Smooth muscle cell (in vitro differentiated cells): Measurements from ENCODE around the gene MT2A. TPM values are rescaled to one million over a fixed set of nuclear protein-coding genes. Genes with fewer than 3 reads are reported as not detected.
"Not testable (repeated sequence)": the region's sequence is repeated elsewhere in the genome, so short reads cannot be mapped to it uniquely, and the experiment has no call there.

Experiments
- DNase-seq: peaks from one replicate; lab custom pipeline; 2025; ENCODE audit not compliant: unreplicated experiment; lab: John Stamatoyannopoulos, UW
- H2AFZ ChIP-seq: fragments of 200-600 bp; sonication (generic); 2 replicates; pipeline ENCODE4 v1.6.0; 2016; ENCODE audit warnings: antibody characterized with exemption, low read depth, mild to moderate bottlenecking
- H3F3A ChIP-seq: fragments of 200-600 bp; sonication (generic); 2 replicates; pipeline ENCODE4 v1.6.0; 2017; ENCODE audit warnings: antibody characterized with exemption, low read depth
- H3K27ac ChIP-seq: fragments of 200-600 bp; sonication (generic); 2 replicates; pipeline ENCODE4 v1.5.1; 2016; ENCODE audit warnings: low read depth, mild to moderate bottlenecking
- H3K27me3 ChIP-seq: fragments of 200-600 bp; sonication (generic); 2 replicates; pipeline ENCODE4 v1.6.1; 2016; ENCODE audit warnings: low read depth, mild to moderate bottlenecking
- H3K36me3 ChIP-seq: fragments of 200-600 bp; sonication (generic); 2 replicates; pipeline ENCODE4 v1.5.1; 2016; ENCODE audit warnings: low read depth
- H3K4me1 ChIP-seq: fragments of 200-600 bp; sonication (generic); 2 replicates; pipeline ENCODE4 v1.5.1; 2016; ENCODE audit warnings: low read depth
- H3K4me2 ChIP-seq: fragments of 200-600 bp; sonication (generic); 2 replicates; pipeline ENCODE4 v1.6.0; 2016; ENCODE audit warnings: mild to moderate bottlenecking
- H3K4me3 ChIP-seq: fragments of 200-600 bp; sonication (generic); 2 replicates; pipeline ENCODE4 v1.5.1; 2016; ENCODE audit warnings: mild to moderate bottlenecking
- H3K79me2 ChIP-seq: fragments of 200-600 bp; sonication (generic); 2 replicates; pipeline ENCODE4 v1.6.0; 2016; ENCODE audit warnings: low read depth, mild to moderate bottlenecking
- H3K9ac ChIP-seq: fragments of 200-600 bp; sonication (generic); 2 replicates; pipeline ENCODE4 v1.6.0; 2016; ENCODE audit warnings: low read depth
- H3K9me3 ChIP-seq: fragments of 200-600 bp; sonication (generic); replicated peaks from 2 replicates; pipeline ENCODE4 v1.5.1; 2016; ENCODE audit warnings: low read depth
- H4K20me1 ChIP-seq: fragments of 200-600 bp; sonication (generic); 2 replicates; pipeline ENCODE4 v1.6.0; 2016; ENCODE audit warnings: low read depth
- CTCF ChIP-seq: fragments of 200-600 bp; sonication (generic); IDR thresholded peaks from 2 replicates; pipeline ENCODE4 v1.5.1; 2017; ENCODE audit warnings: borderline replicate concordance, mild to moderate bottlenecking, antibody characterized with exemption; ENCODE audit not compliant: insufficient read depth, poor library complexity, severe bottlenecking
- WGBS: methylation state at CpG from one replicate; pipeline ENCODE4 v1.1.7; 2016; ENCODE audit warnings: low lambda C conversion rate; 5-methylcytosine and 5-hydroxymethylcytosine counted together
- polyA plus RNA-seq: library from polyadenylated mRNA; unstranded; fragments of >200 nt; fragmentation: Nextera tagmentation; extraction: Ambion mirVana; gene quantifications from 2 replicates; pipeline ENCODE4 v1.2.1, GENCODE V29; 2016
- total RNA-seq: library from RNA; depleted of rRNA; stranded (reverse); fragments of >200 nt; gene quantifications from 2 replicates; pipeline ENCODE4 v1.2.3, GENCODE V29; 2014

The MT2A gene
- total and polyA plus RNA-seq, 2 experiments from 2014 or later: 14.8 to 225 TPM

- no peak for TF ChIP-seq CTCF
- no peaks in the 10 kb centered on the region for H4K20me1 ChIP-seq
- H3K4me2 ChIP-seq: no peak overlapping the region
- no peaks in the 10 kb centered on the region for H3K79me2 ChIP-seq
- H3K36me3 ChIP-seq: no peaks in the 10 kb centered on the region
- H3K27ac ChIP-seq: no peak overlapping the region
- no peaks in the 10 kb centered on the region for H3K4me1 ChIP-seq
- peaks cover 3% of the 10 kb centered on the region for H3K27me3 ChIP-seq
- H3K9ac ChIP-seq: no peak overlapping the region
- H3K4me3 ChIP-seq: no peak overlapping the region
- DNase-seq: no peak
- H2AFZ ChIP-seq: no peak overlapping the region
- 75% methylated on average over 6 of the region's 6 CpGs for WGBS
- H3K9me3 ChIP-seq: no peaks in the 10 kb centered on the region
- no peaks in the 10 kb centered on the region for H3F3A ChIP-seq
Observed at GRCh38 chr16:56580391-56581048, 27.9 kb upstream of the MT2A start.

- DNase-seq, H3K79me2 ChIP-seq, H3K36me3 ChIP-seq, H3K4me2 ChIP-seq, H3F3A ChIP-seq, H3K9me3 ChIP-seq, H4K20me1 ChIP-seq, H3K4me1 ChIP-seq, H3K9ac ChIP-seq, H2AFZ ChIP-seq, H3K4me3 ChIP-seq: not testable (repeated sequence)
- 86% methylated on average over 2 of the region's 2 CpGs for WGBS
- peak overlapping the region; percentile 25 for H3K27ac ChIP-seq
- peaks cover 26% of the 10 kb centered on the region for H3K27me3 ChIP-seq
Observed at GRCh38 chr16:56582911-56583310, 25.5 kb upstream of the MT2A start.

- H3F3A ChIP-seq: no peaks in the 10 kb centered on the region
- WGBS: 67% methylated on average over 11 of the region's 11 CpGs
- no peaks in the 10 kb centered on the region for H3K36me3 ChIP-seq
- H3K9ac ChIP-seq: no peak overlapping the region
- no peaks in the 10 kb centered on the region for H3K9me3 ChIP-seq
- no peak overlapping the region for H2AFZ ChIP-seq
- H3K79me2 ChIP-seq: no peaks in the 10 kb centered on the region
- no peak for DNase-seq
- H3K27me3 ChIP-seq: peaks cover 33% of the 10 kb centered on the region
- H3K4me1 ChIP-seq: no peaks in the 10 kb centered on the region
- H3K27ac ChIP-seq: no peak overlapping the region
- H4K20me1 ChIP-seq: no peaks in the 10 kb centered on the region
- H3K4me2 ChIP-seq: no peak overlapping the region
- TF ChIP-seq CTCF: no peak
- no peak overlapping the region for H3K4me3 ChIP-seq
Observed at GRCh38 chr16:56583351-56584168, 24.8 kb upstream of the MT2A start.

- no peak for TF ChIP-seq CTCF
- Histone ChIP-seq H3K27me3 (peaks cover 40% of the 10 kb centered on the region), H3K36me3 (no peaks in the 10 kb centered on the region), H3K4me1 (no peaks in the 10 kb centered on the region), H3K27ac (no peak overlapping the region), H3K4me3 (no peak overlapping the region), H2AFZ (no peak overlapping the region), H3K79me2 (no peaks in the 10 kb centered on the region), H3K9ac (no peak overlapping the region), H3K9me3 (no peaks in the 10 kb centered on the region), H4K20me1 (no peaks in the 10 kb centered on the region), H3F3A (no peaks in the 10 kb centered on the region), H3K4me2 (no peak overlapping the region)
- no peak for DNase-seq
- WGBS: 93% methylated on average over 11 of the region's 11 CpGs
Observed at GRCh38 chr16:56584276-56584675, 24.1 kb upstream of the MT2A start.
